IMR-90 (cell line): ENCODE results near the gene TMEM200C. TPM values are rescaled to one million over a fixed set of nuclear protein-coding genes. Genes with fewer than 3 reads are reported as not detected.

ENCODE experiments used
- ATAC-seq: fragments of 200-7000 bp; cut with Tn5 transposase; 2 replicates; pipeline ENCODE4 v1.9.1; 2020; ENCODE audit warnings: low read depth, mild to moderate bottlenecking, moderate library complexity
- BruUV-seq: library from RNA; stranded (reverse); fragments of 400-500 nt; replicated peaks from 2 replicates; lab custom pipeline; 2021; lab: Mats Ljungman, UMichigan
- CTCF ChIA-PET: fragments of 300-600 bp; formaldehyde crosslinking; extraction: SDS; loops from one replicate; lab custom pipeline; 2021; ENCODE audit warnings: antibody characterized with exemption; lab: Yijun Ruan, JAX
- POLR2A ChIA-PET: fragments of 300-600 bp; sonication (Branson Sonifier 250); formaldehyde crosslinking; loops from one replicate; lab custom pipeline; 2022; ENCODE audit warnings: antibody characterized with exemption; ENCODE audit not compliant: unreplicated experiment; lab: Charles Lee
- DNase-seq: peaks from one replicate; pipeline ENCODE4 v3.0.0; 2013
- H2AFZ ChIP-seq: replicated peaks from 2 replicates; pipeline ENCODE3; 2013; ENCODE audit warnings: low read length, mild to moderate bottlenecking; ENCODE audit not compliant: poor library complexity
- H2AK5ac ChIP-seq: 2 replicates; pipeline ENCODE4 v1.6.1; 2013; ENCODE audit warnings: low read depth, low read length, inconsistent platforms
- H2AK9ac ChIP-seq: replicated peaks from 2 replicates; pipeline ENCODE3; 2013; ENCODE audit warnings: mild to moderate bottlenecking, low read depth, low read length, moderate library complexity; ENCODE audit not compliant: poor library complexity
- H2BK120ac ChIP-seq: 2 replicates; pipeline ENCODE4 v1.6.1; 2013; ENCODE audit warnings: low read depth, low read length, inconsistent platforms
- H2BK15ac ChIP-seq: 3 replicates; pipeline ENCODE4 v1.6.1; 2013; ENCODE audit warnings: low read depth, low read length, inconsistent platforms
- H2BK20ac ChIP-seq: 2 replicates; pipeline ENCODE4 v1.6.1; 2013; ENCODE audit warnings: low read depth, mild to moderate bottlenecking, inconsistent platforms, low read length, moderate library complexity
- H2BK5ac ChIP-seq: 2 replicates; pipeline ENCODE4 v1.6.1; 2013; ENCODE audit warnings: mild to moderate bottlenecking, low read depth, low read length, inconsistent platforms; ENCODE audit not compliant: poor library complexity, severe bottlenecking
- H3K14ac ChIP-seq: replicated peaks from 2 replicates; pipeline ENCODE4 v1.6.1; 2013; ENCODE audit warnings: low read depth, low read length, inconsistent platforms
- H3K18ac ChIP-seq: 2 replicates; pipeline ENCODE4 v1.6.1; 2013; ENCODE audit warnings: low read depth, low read length, control low read depth
- H3K23ac ChIP-seq: 2 replicates; pipeline ENCODE4 v1.6.1; 2013; ENCODE audit warnings: low read depth, low read length, inconsistent platforms
- H3K27ac ChIP-seq: 2 replicates; pipeline ENCODE4 v1.5.1; 2013; ENCODE audit warnings: mild to moderate bottlenecking, control low read depth, low read length; ENCODE audit not compliant: insufficient read depth
- H3K27me3 ChIP-seq: 2 replicates; pipeline ENCODE4 v1.6.1; 2013; ENCODE audit warnings: low read length; ENCODE audit not compliant: control insufficient read depth, insufficient read depth
- H3K36me3 ChIP-seq: 2 replicates; pipeline ENCODE4 v1.6.1; 2013; ENCODE audit warnings: low read length, mixed read lengths; ENCODE audit not compliant: control insufficient read depth, insufficient read depth
- H3K4ac ChIP-seq: 2 replicates; pipeline ENCODE4 v1.6.1; 2013; ENCODE audit warnings: low read depth, low read length, inconsistent platforms
- H3K4me1 ChIP-seq: 2 replicates; pipeline ENCODE4 v1.6.1; 2013; ENCODE audit warnings: low read length, mixed read lengths; ENCODE audit not compliant: control insufficient read depth, insufficient read depth
- H3K4me2 ChIP-seq: 2 replicates; pipeline ENCODE4 v1.6.1; 2013; ENCODE audit warnings: low read depth, mild to moderate bottlenecking, control low read depth, low read length, moderate library complexity
- H3K4me3 ChIP-seq: 2 replicates; pipeline ENCODE4 v1.5.1; 2013; ENCODE audit warnings: low read depth, mild to moderate bottlenecking, control low read depth, low read length, moderate library complexity; ENCODE audit not compliant: insufficient read depth
- H3K56ac ChIP-seq: 2 replicates; pipeline ENCODE4 v1.6.1; 2013; ENCODE audit warnings: low read length, inconsistent platforms; ENCODE audit not compliant: insufficient read depth; ENCODE audit errors: extremely low read depth
- H3K79me1 ChIP-seq, 2 experiments: 2 replicates each; pipeline ENCODE4 v1.6.1; 2013; ENCODE audit warnings: low read length in 2 of 2, inconsistent platforms in 1 of 2, low read depth in 1 of 2
- H3K9ac ChIP-seq: 2 replicates; pipeline ENCODE4 v1.6.1; 2013; ENCODE audit warnings: low read depth, low read length, control low read depth
- H3K9me1 ChIP-seq: 2 replicates; pipeline ENCODE4 v1.6.1; 2013; ENCODE audit warnings: low read length, inconsistent platforms; ENCODE audit not compliant: insufficient read depth
- H3K9me3 ChIP-seq: 2 replicates; pipeline ENCODE4 v1.6.1; 2013; ENCODE audit warnings: low read length; ENCODE audit not compliant: control insufficient read depth, insufficient read depth
- H4K20me1 ChIP-seq: 2 replicates; pipeline ENCODE4 v1.6.1; 2013; ENCODE audit warnings: low read length, inconsistent platforms; ENCODE audit not compliant: insufficient read depth
- H4K5ac ChIP-seq: 2 replicates; pipeline ENCODE4 v1.6.1; 2013; ENCODE audit warnings: mild to moderate bottlenecking, low read depth, low read length, control low read depth
- H4K8ac ChIP-seq, 2 experiments: 2 replicates each; pipeline ENCODE4 v1.6.1; 2013; ENCODE audit warnings: low read depth in 2 of 2, low read length in 2 of 2, control low read depth in 1 of 2, inconsistent platforms in 1 of 2
- H4K91ac ChIP-seq: 2 replicates; pipeline ENCODE4 v1.6.1; 2013; ENCODE audit warnings: low read depth, low read length, inconsistent platforms; ENCODE audit not compliant: insufficient read depth
- BHLHE40 ChIP-seq: fragments of 150-350 bp; IDR thresholded peaks from 2 replicates; pipeline ENCODE4 v1.6.1; 2016; ENCODE audit warnings: mild to moderate bottlenecking, low read depth, low read length
- CEBPB ChIP-seq: IDR thresholded peaks from 2 replicates; pipeline ENCODE4 v1.6.1; 2012; ENCODE audit warnings: low read depth, low read length, improper control_type of control experiment
- CHD1 ChIP-seq: IDR thresholded peaks from 2 replicates; pipeline ENCODE4 v1.6.1; 2012; ENCODE audit warnings: low read depth, low read length, improper control_type of control experiment
- ELK1 ChIP-seq: fragments of 150-350 bp; IDR thresholded peaks from 2 replicates; pipeline ENCODE4 v1.6.1; 2016; ENCODE audit warnings: low read depth, mild to moderate bottlenecking, low read length, moderate library complexity, borderline replicate concordance
- FOS ChIP-seq: fragments of 150-350 bp; IDR thresholded peaks from 2 replicates; pipeline ENCODE4 v1.6.1; 2016; ENCODE audit warnings: low read depth, low read length
- MAFK ChIP-seq: IDR thresholded peaks from 2 replicates; pipeline ENCODE4 v1.6.1; 2012; ENCODE audit warnings: low read depth, low read length, improper control_type of control experiment
- MAZ ChIP-seq: IDR thresholded peaks from 2 replicates; pipeline ENCODE4 v1.6.1; 2012; ENCODE audit warnings: low read depth, mild to moderate bottlenecking, low read length, improper control_type of control experiment, moderate library complexity, borderline replicate concordance
- MXI1 ChIP-seq: IDR thresholded peaks from 2 replicates; pipeline ENCODE4 v1.6.1; 2012; ENCODE audit warnings: low read depth, mild to moderate bottlenecking, low read length, moderate library complexity, borderline replicate concordance
- NFE2L2 ChIP-seq: fragments of 150-350 bp; IDR thresholded peaks from 2 replicates; pipeline ENCODE4 v1.6.1; 2016; ENCODE audit warnings: low read depth, mild to moderate bottlenecking, low read length
- POLR2A ChIP-seq: IDR thresholded peaks from 2 replicates; pipeline ENCODE4 v1.6.1; 2012; ENCODE audit warnings: mild to moderate bottlenecking, low read depth, low read length
- RAD21 ChIP-seq: IDR thresholded peaks from 2 replicates; pipeline ENCODE4 v1.6.1; 2012; ENCODE audit warnings: low read length, improper control_type of control experiment
- RCOR1 ChIP-seq: IDR thresholded peaks from 2 replicates; pipeline ENCODE4 v1.6.1; 2012; ENCODE audit warnings: mild to moderate bottlenecking, low read length, improper control_type of control experiment; ENCODE audit not compliant: insufficient replicate concordance
- RFX5 ChIP-seq: IDR thresholded peaks from 2 replicates; pipeline ENCODE4 v1.8.0; 2012; ENCODE audit warnings: low read depth, mild to moderate bottlenecking, low read length, moderate library complexity
- SMC3 ChIP-seq: fragments of 150-350 bp; IDR thresholded peaks from 2 replicates; pipeline ENCODE4 v1.6.1; 2016; ENCODE audit warnings: low read depth, mild to moderate bottlenecking, antibody characterized with exemption, low read length, moderate library complexity
- USF2 ChIP-seq: fragments of 150-350 bp; IDR thresholded peaks from 2 replicates; pipeline ENCODE4 v1.6.1; 2017; ENCODE audit warnings: mild to moderate bottlenecking, antibody characterized with exemption, low read length, low read depth
- WGBS, 2 experiments: methylation state at CpG; one replicate each; pipeline versions ENCODE4 v1.1.5 to v1.1.7; 2013; ENCODE audit warnings: missing lambda C conversion rate in 2 of 2; ENCODE audit not compliant: insufficient read length in 1 of 2; ENCODE audit errors: extremely low coverage in 2 of 2; 5-methylcytosine and 5-hydroxymethylcytosine counted together
- dilution Hi-C: fragments of 300-500 bp; cut with HindIII; formaldehyde crosslinking; loops from one replicate; pipeline ENCODE4 v1.14.3; 2018; ENCODE audit warnings: low sequenced_read_pairs; ENCODE audit not compliant: unreplicated experiment
- in situ Hi-C: fragments of 300-500 bp; cut with MboI; formaldehyde crosslinking; loops from 3 replicates; pipeline ENCODE4 v1.14.3; 2019; ENCODE audit warnings: low sequenced_read_pairs, inconsistent platforms, mixed read lengths
- intact Hi-C: fragments of 100-400 bp; cut with micrococcal nuclease; formaldehyde crosslinking; loops from 2 replicates; pipeline ENCODE4 v1.10.0; 2022
- polyA plus RNA-seq, 3 experiments: library from polyadenylated mRNA; depleted of rRNA; stranded (reverse); fragments of >200 nt; gene quantifications; 2 replicates each; pipeline ENCODE4 v1.2.3, GENCODE V29; 2012; ENCODE audit warnings: low replicate concordance in 1 of 3
- total RNA-seq: library from RNA; depleted of rRNA; stranded (reverse); fragments of >200 nt; gene quantifications from 2 replicates; pipeline ENCODE4 v1.2.3, GENCODE V29; 2012
- TF ChIP-seq, protein P1 (sequence below): conservative IDR thresholded peaks from 2 replicates; pipeline ENCODE4 v1.5.1; 2012; ENCODE audit warnings: mild to moderate bottlenecking, low read depth, low read length, improper control_type of control experiment

Gene TMEM200C
- total and polyA plus RNA-seq, 2 of the 4 experiments (the other 2 are of a cell fraction), result 1.4 to 2.5 TPM

- H4K20me1 ChIP-seq, result peaks cover 5% of the 10 kb centered on the region; the same call in 1 of the 2 replicates
- in situ Hi-C loops (no loop called here), intact Hi-C loops (loop anchor here (5.0 kb wide), 1 partner anchor 840 kb away; no protein-coding TSS in a partner anchor), dilution Hi-C loops (no loop called here)
- no peak overlapping the region for H3K27ac ChIP-seq
- no peaks in the 10 kb centered on the region for H3K27me3 ChIP-seq
- H3K9ac ChIP-seq, result no peak overlapping the region
- H3K4me1 ChIP-seq, result peaks cover 10% of the 10 kb centered on the region; the same call in 1 of the 2 replicates
- H2BK120ac ChIP-seq, result no peak overlapping the region
- H4K5ac ChIP-seq, result no peak overlapping the region
- H3K9me3 ChIP-seq, result no peaks in the 10 kb centered on the region
- no peak for DNase-seq
- no peak overlapping the region; the same call in 1 of the 2 replicates for H3K4me2 ChIP-seq
- ChIA-PET POLR2A (no interaction called here), CTCF (interaction anchor here (0.8 kb wide), 1 partner anchor 327 kb away, joined by 3 read pairs; no protein-coding TSS in a partner anchor)
- TF ChIP-seq MAFK (no peak), MAZ (no peak), CEBPB (no peak), BHLHE40 (no peak), MXI1 (no peak), FOS (no peak), SMC3 (no peak), NFE2L2 (no peak), POLR2A (no peak), RFX5 (no peak), USF2 (no peak), RAD21 (no peak), CHD1 (no peak), ELK1 (no peak), RCOR1 (no peak)
- TF ChIP-seq, protein P1, sequence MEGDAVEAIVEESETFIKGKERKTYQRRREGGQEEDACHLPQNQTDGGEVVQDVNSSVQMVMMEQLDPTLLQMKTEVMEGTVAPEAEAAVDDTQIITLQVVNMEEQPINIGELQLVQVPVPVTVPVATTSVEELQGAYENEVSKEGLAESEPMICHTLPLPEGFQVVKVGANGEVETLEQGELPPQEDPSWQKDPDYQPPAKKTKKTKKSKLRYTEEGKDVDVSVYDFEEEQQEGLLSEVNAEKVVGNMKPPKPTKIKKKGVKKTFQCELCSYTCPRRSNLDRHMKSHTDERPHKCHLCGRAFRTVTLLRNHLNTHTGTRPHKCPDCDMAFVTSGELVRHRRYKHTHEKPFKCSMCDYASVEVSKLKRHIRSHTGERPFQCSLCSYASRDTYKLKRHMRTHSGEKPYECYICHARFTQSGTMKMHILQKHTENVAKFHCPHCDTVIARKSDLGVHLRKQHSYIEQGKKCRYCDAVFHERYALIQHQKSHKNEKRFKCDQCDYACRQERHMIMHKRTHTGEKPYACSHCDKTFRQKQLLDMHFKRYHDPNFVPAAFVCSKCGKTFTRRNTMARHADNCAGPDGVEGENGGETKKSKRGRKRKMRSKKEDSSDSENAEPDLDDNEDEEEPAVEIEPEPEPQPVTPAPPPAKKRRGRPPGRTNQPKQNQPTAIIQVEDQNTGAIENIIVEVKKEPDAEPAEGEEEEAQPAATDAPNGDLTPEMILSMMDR, result no peak
- no peak overlapping the region for H3K4me3 ChIP-seq
- H3K14ac ChIP-seq, result no peak overlapping the region
- no peak overlapping the region for H2AFZ ChIP-seq
- peaks cover 10% of the 10 kb centered on the region for H3K36me3 ChIP-seq
- H3K79me1 ChIP-seq, result peaks cover 4 to 18% of the 10 kb centered on the region in 2 experiments; a peak in 3 of 4 replicates
- no peak overlapping the region for H4K8ac ChIP-seq
- no peak overlapping the region for H2BK15ac ChIP-seq
- 0 out of 2 replicates have a peak, but pooled peaks cover 2% of the 10 kb centered on the region for H3K9me1 ChIP-seq
- peak overlapping the region; percentile 21; the same call in 1 of the 2 replicates for H2AK5ac ChIP-seq
- H4K91ac ChIP-seq, result no peak overlapping the region
- BruUV-seq, result no TSS peak
- H3K23ac ChIP-seq, result no peak overlapping the region
- no peak overlapping the region for H3K18ac ChIP-seq
- no peak overlapping the region for H3K4ac ChIP-seq
- ATAC-seq, result no peak
- H2BK20ac ChIP-seq, result no peak overlapping the region
- WGBS, 2 experiments, result 100% methylated on average over 5 of the region's 15 CpGs; no CpG with 5 or more reads in 1 of the 2 experiments
- H2AK9ac ChIP-seq, result no peak overlapping the region
- H3K56ac ChIP-seq, result no peak overlapping the region
- no peak overlapping the region for H2BK5ac ChIP-seq
These were observed 3.5 kb downstream of the TMEM200C start for GRCh38 chr18:5891854-5892215.
